Neural cell (in vitro differentiated cells): ENCODE results near the gene RAB3C. TPM values are rescaled to one million over a fixed set of nuclear protein-coding genes. Genes with fewer than 3 reads are reported as not detected.

Experiments
- H2AFZ ChIP-seq: fragments of 200-600, 300-800 bp; sonication (generic), shearing (Covaris generic); 2 replicates; pipeline ENCODE4 v1.6.0; 2014; ENCODE audit warnings: low read depth, mild to moderate bottlenecking, antibody characterized with exemption, low read length, moderate library complexity
- H3F3A ChIP-seq: fragments of 200-600 bp; shearing (Covaris generic); 2 replicates; pipeline ENCODE4 v1.6.1; 2016; ENCODE audit warnings: mild to moderate bottlenecking, moderate library complexity, mixed read lengths, antibody characterized with exemption, low read length; ENCODE audit not compliant: insufficient read depth, poor library complexity, severe bottlenecking
- H3K27ac ChIP-seq: fragments of 200-600, 300-800 bp; sonication (generic), shearing (Covaris generic); 2 replicates; pipeline ENCODE4 v1.5.1; 2014; ENCODE audit warnings: mild to moderate bottlenecking, low read length, moderate library complexity
- H3K27me3 ChIP-seq: fragments of 300-800, 200-600 bp; sonication (generic), shearing (Covaris generic); 2 replicates; pipeline ENCODE4 v1.6.0; 2014; ENCODE audit warnings: mild to moderate bottlenecking, low read depth, low read length, moderate library complexity; ENCODE audit not compliant: insufficient read depth
- H3K36me3 ChIP-seq: fragments of 300-800, 200-600 bp; sonication (generic), shearing (Covaris generic); 2 replicates; pipeline ENCODE4 v1.5.1; 2014; ENCODE audit warnings: mild to moderate bottlenecking, antibody characterized with exemption, low read length, moderate library complexity; ENCODE audit not compliant: insufficient read depth
- H3K4me2 ChIP-seq: fragments of 300-800, 200-600 bp; sonication (generic), shearing (Covaris generic); 2 replicates; pipeline ENCODE4 v1.6.0; 2014; ENCODE audit warnings: mild to moderate bottlenecking, low read length
- H3K4me3 ChIP-seq: fragments of 300-800, 200-600 bp; sonication (generic), shearing (Covaris generic); 2 replicates; pipeline ENCODE4 v1.5.1; 2014; ENCODE audit warnings: mild to moderate bottlenecking, low read length, moderate library complexity
- H3K79me2 ChIP-seq: fragments of 200-600 bp; shearing (Covaris generic); replicated peaks from 2 replicates; pipeline ENCODE4 v1.6.0; 2014; ENCODE audit warnings: mild to moderate bottlenecking, low read length, moderate library complexity; ENCODE audit not compliant: insufficient read depth
- H3K9ac ChIP-seq: fragments of 300-800, 200-600 bp; sonication (generic), shearing (Covaris generic); 2 replicates; pipeline ENCODE4 v1.6.1; 2016; ENCODE audit warnings: mild to moderate bottlenecking, low read length, mixed read lengths
- H3K9me2 ChIP-seq: fragments of 200-600 bp; shearing (Covaris generic); 2 replicates; pipeline ENCODE4 v1.6.1; 2016; ENCODE audit warnings: mild to moderate bottlenecking, low read length, mixed read lengths; ENCODE audit not compliant: insufficient read depth
- H3K9me3 ChIP-seq: fragments of 200-600, 300-800 bp; sonication (generic), shearing (Covaris generic); 2 replicates; pipeline ENCODE4 v1.6.1; 2016; ENCODE audit warnings: mild to moderate bottlenecking, mixed run types, low read length, moderate library complexity, mixed read lengths
- H4K20me1 ChIP-seq: fragments of 200-600 bp; shearing (Covaris generic); 2 replicates; pipeline ENCODE4 v1.6.1; 2016; ENCODE audit warnings: mild to moderate bottlenecking, mixed run types; ENCODE audit not compliant: insufficient read depth
- EP300 ChIP-seq: fragments of 450-650 bp; conservative IDR thresholded peaks from 2 replicates; pipeline ENCODE4 v1.6.1; 2014; ENCODE audit warnings: antibody characterized with exemption, mild to moderate bottlenecking, moderate library complexity; ENCODE audit not compliant: poor library complexity, severe bottlenecking
- EZH2 ChIP-seq: fragments of 200-600, 300-800 bp; shearing (Covaris generic), sonication (generic); IDR thresholded peaks from 2 replicates; pipeline ENCODE4 v1.6.1; 2014; ENCODE audit warnings: antibody characterized with exemption, low read length, borderline replicate concordance, mild to moderate bottlenecking; ENCODE audit not compliant: insufficient read depth, poor library complexity, severe bottlenecking
- MXI1 ChIP-seq: fragments of 450-650 bp; conservative IDR thresholded peaks from 2 replicates; pipeline ENCODE4 v1.6.1; 2014; ENCODE audit warnings: antibody characterized with exemption, mild to moderate bottlenecking; ENCODE audit not compliant: poor library complexity, severe bottlenecking
- POLR2AphosphoS5 ChIP-seq: IDR thresholded peaks from 2 replicates; pipeline ENCODE4 v1.6.1; 2012
- RAD21 ChIP-seq: fragments of 450-650 bp; conservative IDR thresholded peaks from 2 replicates; pipeline ENCODE4 v1.6.1; 2014; ENCODE audit warnings: antibody characterized with exemption, mild to moderate bottlenecking, moderate library complexity
- SMC3 ChIP-seq: fragments of 450-650 bp; conservative IDR thresholded peaks from 2 replicates; pipeline ENCODE4 v1.6.1; 2014; ENCODE audit warnings: antibody characterized with exemption, mild to moderate bottlenecking, moderate library complexity; ENCODE audit not compliant: poor library complexity
- TAF1 ChIP-seq: IDR thresholded peaks from 2 replicates; pipeline ENCODE4 v1.6.1; 2012; ENCODE audit warnings: low read depth
- polyA plus RNA-seq: library from polyadenylated mRNA; depleted of rRNA; stranded (reverse); fragments of >200 nt; gene quantifications from 2 replicates; pipeline ENCODE4 v1.2.3, GENCODE V29; 2014
- TF ChIP-seq, protein P1 (sequence below): fragments of 450-650 bp; IDR thresholded peaks from 2 replicates; pipeline ENCODE4 v1.5.1; 2014; ENCODE audit warnings: antibody characterized with exemption, mild to moderate bottlenecking, moderate library complexity; ENCODE audit not compliant: poor library complexity, severe bottlenecking
- TF ChIP-seq, protein P2 (sequence below): IDR thresholded peaks from 2 replicates; pipeline ENCODE4 v1.6.1; 2012; ENCODE audit warnings: borderline replicate concordance

The RAB3C gene
- polyA plus RNA-seq, 1 donor from 2014 or later, result 94.3 TPM

DNA sequence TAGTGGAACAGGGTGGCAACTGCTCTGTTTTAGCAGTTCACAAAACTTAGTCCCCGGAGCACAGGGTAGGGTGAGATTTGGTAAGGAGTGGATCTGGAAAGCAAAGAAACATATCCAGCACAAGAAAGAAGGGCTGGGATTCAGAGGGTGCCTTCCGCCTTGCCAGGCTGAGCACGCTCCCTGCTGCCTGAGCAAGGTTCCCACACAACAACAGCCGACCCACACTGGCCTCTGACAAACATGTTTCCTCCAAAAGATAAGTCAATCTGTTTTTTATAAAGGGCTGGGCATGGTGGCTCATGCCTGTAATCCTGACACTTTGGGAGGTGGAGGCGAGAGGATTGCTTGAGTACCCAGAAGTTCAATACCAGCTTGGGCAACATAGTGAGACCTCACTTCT lies 45.8 kb downstream of the RAB3C start (continued):
- no peak for TF ChIP-seq EZH2
- no peak for TF ChIP-seq SMC3

DNA sequence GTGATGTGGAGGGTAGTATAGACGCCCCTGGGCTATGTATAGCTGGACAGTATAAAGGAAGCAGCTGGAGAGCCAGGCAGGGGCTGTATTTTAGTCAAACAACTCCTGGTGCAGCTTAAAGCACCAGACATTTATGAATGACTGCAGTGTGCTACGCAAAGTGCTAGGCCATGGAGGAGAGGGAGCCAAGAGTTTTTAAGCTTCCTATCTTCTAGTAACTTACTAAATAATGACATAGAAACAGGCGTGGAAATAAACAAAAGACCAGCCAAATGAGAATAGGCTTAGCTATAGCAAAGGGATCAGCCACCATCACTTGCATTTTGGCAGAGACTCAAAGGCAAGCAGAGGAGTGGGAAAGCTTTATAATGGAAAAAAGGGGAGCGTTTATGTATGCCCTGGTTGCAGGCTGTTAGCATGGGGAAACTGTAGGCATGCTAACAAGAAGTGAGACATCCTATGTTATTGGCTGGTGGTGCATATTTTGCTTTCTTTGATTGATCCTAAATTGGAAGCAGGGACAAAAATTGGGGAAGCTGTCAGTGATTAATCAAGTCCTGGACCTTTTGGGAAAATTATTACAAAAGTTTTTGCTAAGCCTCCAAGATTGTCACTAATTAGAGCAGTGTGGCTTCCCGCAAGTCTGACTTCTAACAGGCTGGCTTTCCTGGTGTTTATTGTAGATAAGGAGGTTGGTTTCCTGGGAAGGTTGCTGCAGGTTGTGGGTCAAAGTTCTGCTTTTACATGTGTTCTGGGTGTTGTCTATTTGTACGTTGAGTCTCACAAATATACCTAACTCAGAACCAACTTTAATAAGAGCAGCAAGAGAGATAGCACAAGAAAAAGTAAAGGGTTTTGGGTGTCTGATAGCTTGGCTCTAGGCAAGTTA lies 46.6 kb downstream of the RAB3C start:
- no peaks in the 10 kb centered on the region for H3K27me3 ChIP-seq
- no peaks in the 10 kb centered on the region for H3K9me2 ChIP-seq
- H4K20me1 ChIP-seq, result no peaks in the 10 kb centered on the region
- no peaks in the 10 kb centered on the region for H3K36me3 ChIP-seq
- no peaks in the 10 kb centered on the region for H3K79me2 ChIP-seq
- H3K9ac ChIP-seq, result no peak overlapping the region
- no peak overlapping the region for H3K4me3 ChIP-seq
- H2AFZ ChIP-seq, result no peak overlapping the region
- no peaks in the 10 kb centered on the region for H3F3A ChIP-seq
- H3K9me3 ChIP-seq, result no peaks in the 10 kb centered on the region
- no peak overlapping the region for H3K4me2 ChIP-seq
- no peak overlapping the region for H3K27ac ChIP-seq
- no peak for TF ChIP-seq POLR2AphosphoS5

DNA sequence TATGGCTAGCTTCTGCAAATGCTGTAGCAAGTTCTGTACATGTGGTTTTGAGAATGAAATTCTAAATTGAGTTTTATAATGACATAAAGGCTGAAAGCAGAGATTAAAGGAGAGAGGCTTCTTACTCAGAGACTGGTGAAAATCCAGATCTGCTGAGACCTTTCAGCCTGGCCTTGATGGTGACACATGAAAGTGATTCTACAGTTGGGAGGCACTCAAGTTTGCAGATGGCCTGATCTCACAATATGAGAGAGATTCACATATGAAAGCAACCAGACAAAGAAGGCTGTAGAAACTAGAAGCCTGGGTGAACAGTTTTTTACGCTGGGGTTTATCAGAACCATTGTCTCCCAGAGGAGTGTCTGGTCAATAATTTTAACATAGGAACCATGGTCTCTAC lies 49.0 kb downstream of the RAB3C start:
- H3K9me2 ChIP-seq, result no peaks in the 10 kb centered on the region
- no peaks in the 10 kb centered on the region for H3K27me3 ChIP-seq
- no peaks in the 10 kb centered on the region for H3K79me2 ChIP-seq
- H2AFZ ChIP-seq, result no peak overlapping the region
- TF ChIP-seq, protein P1, sequence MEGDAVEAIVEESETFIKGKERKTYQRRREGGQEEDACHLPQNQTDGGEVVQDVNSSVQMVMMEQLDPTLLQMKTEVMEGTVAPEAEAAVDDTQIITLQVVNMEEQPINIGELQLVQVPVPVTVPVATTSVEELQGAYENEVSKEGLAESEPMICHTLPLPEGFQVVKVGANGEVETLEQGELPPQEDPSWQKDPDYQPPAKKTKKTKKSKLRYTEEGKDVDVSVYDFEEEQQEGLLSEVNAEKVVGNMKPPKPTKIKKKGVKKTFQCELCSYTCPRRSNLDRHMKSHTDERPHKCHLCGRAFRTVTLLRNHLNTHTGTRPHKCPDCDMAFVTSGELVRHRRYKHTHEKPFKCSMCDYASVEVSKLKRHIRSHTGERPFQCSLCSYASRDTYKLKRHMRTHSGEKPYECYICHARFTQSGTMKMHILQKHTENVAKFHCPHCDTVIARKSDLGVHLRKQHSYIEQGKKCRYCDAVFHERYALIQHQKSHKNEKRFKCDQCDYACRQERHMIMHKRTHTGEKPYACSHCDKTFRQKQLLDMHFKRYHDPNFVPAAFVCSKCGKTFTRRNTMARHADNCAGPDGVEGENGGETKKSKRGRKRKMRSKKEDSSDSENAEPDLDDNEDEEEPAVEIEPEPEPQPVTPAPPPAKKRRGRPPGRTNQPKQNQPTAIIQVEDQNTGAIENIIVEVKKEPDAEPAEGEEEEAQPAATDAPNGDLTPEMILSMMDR, result no peak
- H3K27ac ChIP-seq, result no peak overlapping the region
- no peaks in the 10 kb centered on the region for H3K9me3 ChIP-seq
- H3K9ac ChIP-seq, result no peak overlapping the region
- no peaks in the 10 kb centered on the region for H4K20me1 ChIP-seq
- no peaks in the 10 kb centered on the region for H3K36me3 ChIP-seq
- H3K4me3 ChIP-seq, result no peak overlapping the region
- H3K4me2 ChIP-seq, result no peak overlapping the region
- H3F3A ChIP-seq, result no peaks in the 10 kb centered on the region

DNA sequence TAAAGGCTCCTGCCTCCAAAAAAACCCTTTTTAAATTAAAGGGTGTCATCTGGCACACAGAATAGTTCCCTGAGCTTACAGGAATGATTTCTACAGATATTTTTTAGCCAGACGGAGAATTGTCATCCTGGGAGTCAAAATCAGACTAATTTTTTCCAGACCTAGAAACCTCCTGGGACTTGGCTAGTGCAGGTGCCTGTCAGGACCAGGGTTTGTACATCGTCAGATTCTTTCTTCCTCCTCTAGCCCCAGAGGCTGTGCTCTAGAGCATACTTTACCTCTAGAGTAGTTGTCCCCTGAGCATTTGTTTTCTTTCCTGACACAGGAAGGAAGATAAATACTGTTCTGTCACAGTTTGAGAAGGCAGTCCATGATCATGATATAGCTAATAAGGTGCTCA lies 52.5 kb downstream of the RAB3C start:
- Histone ChIP-seq H3K4me3 (no peak overlapping the region), H2AFZ (no peak overlapping the region), H3K36me3 (no peaks in the 10 kb centered on the region), H3K27me3 (no peaks in the 10 kb centered on the region), H3F3A (no peaks in the 10 kb centered on the region), H3K4me2 (no peak overlapping the region), H3K79me2 (no peaks in the 10 kb centered on the region), H3K27ac (no peak overlapping the region), H4K20me1 (no peaks in the 10 kb centered on the region), H3K9me2 (no peaks in the 10 kb centered on the region), H3K9me3 (no peaks in the 10 kb centered on the region), H3K9ac (no peak overlapping the region)
- TF ChIP-seq, protein P1, result no peak
- TF ChIP-seq TAF1 (no peak), EZH2 (no peak), RAD21 (no peak), SMC3 (no peak), MXI1 (no peak), POLR2AphosphoS5 (no peak), EP300 (no peak)
- TF ChIP-seq, protein P2, sequence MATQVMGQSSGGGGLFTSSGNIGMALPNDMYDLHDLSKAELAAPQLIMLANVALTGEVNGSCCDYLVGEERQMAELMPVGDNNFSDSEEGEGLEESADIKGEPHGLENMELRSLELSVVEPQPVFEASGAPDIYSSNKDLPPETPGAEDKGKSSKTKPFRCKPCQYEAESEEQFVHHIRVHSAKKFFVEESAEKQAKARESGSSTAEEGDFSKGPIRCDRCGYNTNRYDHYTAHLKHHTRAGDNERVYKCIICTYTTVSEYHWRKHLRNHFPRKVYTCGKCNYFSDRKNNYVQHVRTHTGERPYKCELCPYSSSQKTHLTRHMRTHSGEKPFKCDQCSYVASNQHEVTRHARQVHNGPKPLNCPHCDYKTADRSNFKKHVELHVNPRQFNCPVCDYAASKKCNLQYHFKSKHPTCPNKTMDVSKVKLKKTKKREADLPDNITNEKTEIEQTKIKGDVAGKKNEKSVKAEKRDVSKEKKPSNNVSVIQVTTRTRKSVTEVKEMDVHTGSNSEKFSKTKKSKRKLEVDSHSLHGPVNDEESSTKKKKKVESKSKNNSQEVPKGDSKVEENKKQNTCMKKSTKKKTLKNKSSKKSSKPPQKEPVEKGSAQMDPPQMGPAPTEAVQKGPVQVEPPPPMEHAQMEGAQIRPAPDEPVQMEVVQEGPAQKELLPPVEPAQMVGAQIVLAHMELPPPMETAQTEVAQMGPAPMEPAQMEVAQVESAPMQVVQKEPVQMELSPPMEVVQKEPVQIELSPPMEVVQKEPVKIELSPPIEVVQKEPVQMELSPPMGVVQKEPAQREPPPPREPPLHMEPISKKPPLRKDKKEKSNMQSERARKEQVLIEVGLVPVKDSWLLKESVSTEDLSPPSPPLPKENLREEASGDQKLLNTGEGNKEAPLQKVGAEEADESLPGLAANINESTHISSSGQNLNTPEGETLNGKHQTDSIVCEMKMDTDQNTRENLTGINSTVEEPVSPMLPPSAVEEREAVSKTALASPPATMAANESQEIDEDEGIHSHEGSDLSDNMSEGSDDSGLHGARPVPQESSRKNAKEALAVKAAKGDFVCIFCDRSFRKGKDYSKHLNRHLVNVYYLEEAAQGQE, result no peak
